OCI-LY7 (cell line): ENCODE data around the gene UBQLN2.

ENCODE experiments used
- EZH2phosphoT487 ChIP-seq: fragments of 200-600 bp; sonication (generic); IDR thresholded peaks from 2 replicates; pipeline ENCODE4 v1.6.1; 2018; ENCODE audit warnings: low read depth, borderline replicate concordance, mild to moderate bottlenecking, mixed run types, antibody characterized with exemption, low read length, moderate library complexity, mixed read lengths
- TF ChIP-seq, protein P1 (sequence below): fragments of 200-600 bp; sonication (generic); conservative IDR thresholded peaks from 2 replicates; pipeline ENCODE4 v1.5.1; 2014; ENCODE audit warnings: mild to moderate bottlenecking, antibody characterized with exemption, low read length, moderate library complexity, mixed read lengths

DNA sequence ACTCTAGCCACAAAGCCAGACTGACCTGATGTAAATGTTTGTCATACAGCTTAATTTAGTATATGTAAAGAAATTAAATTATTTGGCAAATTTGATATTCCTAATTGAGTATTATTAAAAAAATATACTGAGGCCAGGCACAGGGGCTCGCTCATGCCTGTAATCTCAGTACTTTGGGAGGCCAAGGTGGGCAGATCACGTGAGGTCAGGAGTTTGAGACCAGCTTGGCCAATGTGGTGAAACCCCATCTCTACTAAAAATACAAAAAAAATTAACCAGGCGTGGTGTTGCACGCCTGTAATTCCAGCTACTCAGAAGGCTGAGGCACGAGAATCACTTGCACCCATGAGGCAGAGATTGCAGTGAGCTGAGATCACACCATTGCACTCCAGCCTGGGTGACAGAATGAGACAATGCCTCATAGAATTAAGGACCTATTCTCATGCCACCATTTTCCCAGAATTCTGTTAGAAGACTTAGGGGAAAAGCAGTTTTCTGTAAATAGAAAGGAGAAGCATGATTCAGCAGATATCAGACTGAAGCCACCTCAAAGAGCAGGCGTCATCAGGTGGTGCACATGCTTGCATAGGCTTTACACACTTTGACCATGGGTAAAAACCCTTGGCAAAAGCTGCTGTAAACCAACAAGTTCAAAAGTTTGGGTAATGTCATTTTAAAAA is 6.1 kb downstream of the UBQLN2 start:
- no peak for TF ChIP-seq EZH2phosphoT487
- TF ChIP-seq, protein P1, sequence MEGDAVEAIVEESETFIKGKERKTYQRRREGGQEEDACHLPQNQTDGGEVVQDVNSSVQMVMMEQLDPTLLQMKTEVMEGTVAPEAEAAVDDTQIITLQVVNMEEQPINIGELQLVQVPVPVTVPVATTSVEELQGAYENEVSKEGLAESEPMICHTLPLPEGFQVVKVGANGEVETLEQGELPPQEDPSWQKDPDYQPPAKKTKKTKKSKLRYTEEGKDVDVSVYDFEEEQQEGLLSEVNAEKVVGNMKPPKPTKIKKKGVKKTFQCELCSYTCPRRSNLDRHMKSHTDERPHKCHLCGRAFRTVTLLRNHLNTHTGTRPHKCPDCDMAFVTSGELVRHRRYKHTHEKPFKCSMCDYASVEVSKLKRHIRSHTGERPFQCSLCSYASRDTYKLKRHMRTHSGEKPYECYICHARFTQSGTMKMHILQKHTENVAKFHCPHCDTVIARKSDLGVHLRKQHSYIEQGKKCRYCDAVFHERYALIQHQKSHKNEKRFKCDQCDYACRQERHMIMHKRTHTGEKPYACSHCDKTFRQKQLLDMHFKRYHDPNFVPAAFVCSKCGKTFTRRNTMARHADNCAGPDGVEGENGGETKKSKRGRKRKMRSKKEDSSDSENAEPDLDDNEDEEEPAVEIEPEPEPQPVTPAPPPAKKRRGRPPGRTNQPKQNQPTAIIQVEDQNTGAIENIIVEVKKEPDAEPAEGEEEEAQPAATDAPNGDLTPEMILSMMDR = no peak
